Ectodermal cell (in vitro differentiated cells): ENCODE results near the gene C6.

Experiments
- H3K27ac ChIP-seq: 2 replicates; pipeline ENCODE4 v1.7.0; 2013; ENCODE audit warnings: mild to moderate bottlenecking, low read depth, low read length; ENCODE audit not compliant: insufficient read depth, poor library complexity, severe bottlenecking
- H3K27me3 ChIP-seq: 2 replicates; pipeline ENCODE4 v1.7.0; 2013; ENCODE audit warnings: mild to moderate bottlenecking, low read length; ENCODE audit not compliant: insufficient read depth, control insufficient read depth, poor library complexity, severe bottlenecking
- H3K36me3 ChIP-seq: one replicate; pipeline ENCODE4 v1.7.0; 2013; ENCODE audit warnings: low read length; ENCODE audit not compliant: control insufficient read depth, insufficient read depth
- H3K4me1 ChIP-seq: one replicate; pipeline ENCODE4 v1.7.0; 2013; ENCODE audit warnings: low read length; ENCODE audit not compliant: control insufficient read depth, insufficient read depth
- H3K4me3 ChIP-seq: 2 replicates; pipeline ENCODE4 v1.7.0; 2013; ENCODE audit warnings: low read depth, low read length, control low read depth; ENCODE audit not compliant: insufficient read depth
- H3K9me3 ChIP-seq: 2 replicates; pipeline ENCODE4 v1.7.0; 2013; ENCODE audit warnings: mild to moderate bottlenecking, low read length, moderate library complexity; ENCODE audit not compliant: control insufficient read depth
- WGBS, 2 experiments: methylation state at CpG; one replicate each; pipeline ENCODE4 v1.1.7; 2013; ENCODE audit warnings: missing lambda C conversion rate in 2 of 2; 5-methylcytosine and 5-hydroxymethylcytosine counted together

The C6 gene

DNA sequence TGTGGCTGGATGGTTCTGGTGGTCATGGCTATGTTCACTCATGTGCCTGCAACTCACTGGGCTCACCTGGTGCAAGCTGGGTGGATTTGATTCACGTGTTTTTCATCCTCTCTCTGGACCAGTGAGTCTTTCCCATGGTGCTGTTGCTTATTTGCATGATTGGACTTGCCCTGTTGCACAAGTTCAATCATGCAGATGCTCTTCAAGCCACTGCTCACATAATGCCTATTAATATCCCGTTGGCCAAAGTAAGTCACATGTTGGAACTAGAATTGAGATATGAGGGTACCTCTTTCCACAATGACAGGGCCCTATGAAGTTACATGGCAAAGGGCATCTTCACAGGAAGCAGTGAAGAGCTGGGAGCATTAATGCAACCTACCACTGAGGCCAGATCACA, 115.7 kb downstream of the C6 start:
- Histone ChIP-seq H3K9me3 (no peaks in the 10 kb centered on the region), H3K36me3 (no peaks in the 10 kb centered on the region), H3K4me3 (no peak overlapping the region), H3K27me3 (no peaks in the 10 kb centered on the region), H3K4me1 (no peaks in the 10 kb centered on the region), H3K27ac (no peak overlapping the region)
- WGBS, 2 experiments, result 93 to 94% methylated on average over 2 of the region's 2 CpGs

DNA sequence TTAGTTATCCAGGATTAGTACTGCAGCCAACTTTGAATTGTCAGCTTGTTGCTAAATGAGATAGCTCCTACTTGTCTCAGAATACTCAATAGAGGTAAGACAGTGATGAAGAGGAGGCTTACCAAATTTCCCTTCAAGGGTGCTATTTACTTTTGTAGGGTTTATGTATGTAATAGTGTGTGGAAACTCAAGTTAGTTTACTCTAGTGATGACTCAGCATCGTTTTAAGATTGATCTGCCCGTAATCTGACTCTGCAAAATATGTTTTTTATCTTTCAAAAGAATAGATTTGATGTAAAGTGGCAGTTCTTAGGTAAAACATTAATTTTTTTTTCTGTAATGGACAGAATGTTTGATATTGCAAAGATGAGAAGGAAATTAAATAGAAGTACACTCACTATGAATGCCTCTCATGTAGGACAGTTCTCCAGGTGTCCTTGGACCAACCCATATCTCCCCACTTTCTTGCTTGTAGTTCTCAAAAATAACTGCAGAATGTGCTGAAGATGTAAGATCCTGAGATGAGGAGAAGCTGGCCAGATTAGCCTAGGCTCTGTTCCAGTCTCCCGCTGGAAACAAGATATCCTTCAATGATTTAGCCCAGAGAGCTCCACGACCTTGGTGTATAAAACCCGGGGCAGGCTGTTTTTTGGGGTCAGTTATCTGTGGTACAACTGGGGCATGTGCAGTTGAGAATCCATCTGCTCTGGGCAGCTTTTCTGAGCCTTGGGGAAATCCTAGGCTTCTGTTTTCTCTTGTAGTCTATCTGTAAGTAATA, 117.8 kb downstream of the C6 start:
- H3K4me3 ChIP-seq, result no peak overlapping the region
- no peak overlapping the region for H3K27ac ChIP-seq
- H3K36me3 ChIP-seq, result no peaks in the 10 kb centered on the region
- H3K9me3 ChIP-seq, result no peaks in the 10 kb centered on the region
- no peaks in the 10 kb centered on the region for H3K4me1 ChIP-seq
- 92 to 96% methylated on average over 5 of the region's 5 CpGs for WGBS, 2 experiments
- H3K27me3 ChIP-seq, result no peaks in the 10 kb centered on the region

DNA sequence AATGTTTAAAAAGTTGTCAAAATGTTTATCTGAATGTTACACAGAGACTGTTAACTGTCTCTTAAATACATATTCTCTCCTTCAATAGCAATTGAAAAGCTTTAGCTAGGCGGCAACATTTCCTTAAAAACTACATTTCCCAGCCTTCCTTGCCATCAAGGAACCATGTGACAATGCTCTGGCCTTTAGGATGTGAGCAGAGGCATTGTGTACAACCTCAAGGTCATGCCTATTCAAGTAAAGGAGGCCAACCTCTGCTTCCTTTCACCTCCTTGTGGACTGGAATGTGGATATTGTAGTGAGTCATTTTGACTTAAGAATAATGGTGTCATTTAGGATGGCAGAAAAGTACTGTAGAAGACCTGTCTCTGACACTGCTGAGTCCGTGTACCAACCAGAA, 118.5 kb downstream of the C6 start:
- Histone ChIP-seq H3K4me3 (no peak overlapping the region), H3K4me1 (no peaks in the 10 kb centered on the region), H3K9me3 (no peaks in the 10 kb centered on the region), H3K27ac (no peak overlapping the region), H3K27me3 (no peaks in the 10 kb centered on the region), H3K36me3 (no peaks in the 10 kb centered on the region)
- 90 to 97% methylated on average over 2 of the region's 2 CpGs for WGBS, 2 experiments

DNA sequence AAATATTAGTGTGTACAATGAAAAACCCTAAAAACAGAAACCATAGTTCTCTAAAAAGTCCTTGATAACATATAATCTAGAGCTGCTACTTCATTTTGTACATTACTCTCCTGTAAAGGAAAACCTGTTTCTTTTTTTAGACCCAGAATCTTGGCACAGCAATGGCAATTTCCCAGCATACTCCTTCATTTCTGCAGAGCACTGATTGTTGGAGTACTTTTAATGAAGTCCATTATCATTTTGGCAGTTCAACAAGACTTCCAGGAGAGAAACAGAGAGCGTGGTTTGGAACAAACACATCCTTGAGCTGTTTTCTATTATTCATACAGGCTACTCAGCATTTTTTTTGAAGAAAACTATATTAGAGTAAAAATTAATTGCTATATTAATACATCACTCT, 119.5 kb downstream of the C6 start:
- WGBS, 2 experiments, result 100% methylated on average over 1 of the region's 1 CpG
- no peak overlapping the region for H3K27ac ChIP-seq
- H3K4me3 ChIP-seq, result no peak overlapping the region
- no peaks in the 10 kb centered on the region for H3K27me3 ChIP-seq
- no peaks in the 10 kb centered on the region for H3K4me1 ChIP-seq
- H3K9me3 ChIP-seq, result no peaks in the 10 kb centered on the region
- H3K36me3 ChIP-seq, result no peaks in the 10 kb centered on the region
